Stimulated activated CD8-positive, alpha-beta memory T cell treated with anti-CD3 and anti-CD28 coated beads, Interleukin-4, amount 100 ng/mL, for 48 hours (primary cell): Measurements from ENCODE around the gene CNTN5.

Experiments
- DNase-seq: peaks from one replicate; pipeline ENCODE4 v3.0.0-alpha.2; 2020

The CNTN5 gene

GRCh38 chr11:99645934-99646333 is 625.2 kb downstream of the CNTN5 start:
- DNase-seq: no peak

DNA sequence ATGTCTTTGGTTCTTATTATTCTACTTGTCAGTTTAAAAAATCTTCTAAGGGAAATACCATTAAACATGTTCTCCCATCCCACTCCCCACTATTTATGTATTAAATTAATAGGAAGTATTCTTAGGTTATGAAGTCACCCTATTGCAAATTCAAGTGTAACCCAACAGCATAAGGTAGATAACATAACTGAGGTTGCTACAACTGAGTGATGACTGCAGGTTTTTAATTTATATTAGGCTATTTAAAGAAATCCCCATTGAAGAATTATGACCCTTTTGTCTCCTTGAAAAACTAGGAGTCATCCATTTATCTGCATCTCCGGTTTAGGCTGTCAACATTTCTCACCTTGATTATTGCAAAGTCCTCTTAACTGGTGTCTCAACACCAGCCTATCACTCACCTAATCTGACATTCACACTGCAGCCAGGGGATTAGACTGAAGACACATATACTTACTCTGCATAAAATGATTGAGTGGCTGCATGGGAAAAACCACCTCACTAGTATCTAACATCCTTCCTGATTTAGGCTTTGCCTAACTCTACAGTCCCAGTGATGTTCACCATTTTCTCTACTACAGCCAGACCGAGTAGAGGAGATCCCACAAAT is 649.4 kb downstream of the CNTN5 start:
- DNase-seq: no peak

DNA sequence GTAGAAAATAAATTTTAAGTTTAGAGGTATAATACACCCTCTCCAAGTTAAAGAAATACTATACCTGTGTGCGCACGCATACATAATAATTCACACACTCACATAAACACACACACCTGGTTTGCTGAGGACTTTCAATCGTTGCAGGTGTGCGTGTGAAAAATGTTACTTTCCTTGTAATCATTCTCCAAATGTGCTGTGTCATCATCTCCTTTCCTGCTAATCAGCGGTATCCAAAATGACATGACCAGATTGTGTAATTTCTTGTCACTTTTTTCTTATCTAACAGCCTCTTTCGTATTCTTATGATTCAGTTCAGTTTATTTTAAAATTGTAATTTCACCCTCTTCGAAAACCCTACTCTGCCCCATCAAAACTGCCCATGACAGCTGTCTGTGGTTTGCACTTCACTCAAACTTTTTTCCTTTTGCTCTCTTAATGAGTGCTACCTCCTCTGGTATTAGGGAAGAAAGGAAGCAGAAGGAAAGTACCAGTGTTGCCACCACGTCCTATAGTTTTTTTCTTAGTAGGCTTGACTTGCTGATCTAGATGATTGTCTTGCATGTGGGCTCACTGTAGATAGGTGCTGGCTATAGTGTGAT is 651.2 kb downstream of the CNTN5 start:
- DNase-seq: no peak

DNA sequence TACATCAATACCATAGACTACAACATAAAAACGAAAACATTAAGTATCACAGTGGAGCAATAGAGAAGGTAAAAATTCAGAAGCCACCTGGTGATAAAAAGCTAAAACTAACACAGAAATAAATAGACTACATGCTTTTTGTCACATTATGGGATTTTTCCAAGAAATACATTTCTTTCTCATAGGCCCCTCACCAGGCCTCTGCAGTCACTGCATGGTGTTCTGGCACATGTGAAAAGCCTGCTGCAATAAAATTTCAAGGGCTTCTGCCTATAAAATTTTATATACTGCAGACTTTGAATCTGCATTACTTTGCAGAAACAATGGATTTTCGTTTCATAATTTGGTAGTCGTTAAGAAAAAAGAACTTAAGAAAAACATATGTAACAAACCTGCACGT is 655.5 kb downstream of the CNTN5 start:
- DNase-seq: no peak

DNA sequence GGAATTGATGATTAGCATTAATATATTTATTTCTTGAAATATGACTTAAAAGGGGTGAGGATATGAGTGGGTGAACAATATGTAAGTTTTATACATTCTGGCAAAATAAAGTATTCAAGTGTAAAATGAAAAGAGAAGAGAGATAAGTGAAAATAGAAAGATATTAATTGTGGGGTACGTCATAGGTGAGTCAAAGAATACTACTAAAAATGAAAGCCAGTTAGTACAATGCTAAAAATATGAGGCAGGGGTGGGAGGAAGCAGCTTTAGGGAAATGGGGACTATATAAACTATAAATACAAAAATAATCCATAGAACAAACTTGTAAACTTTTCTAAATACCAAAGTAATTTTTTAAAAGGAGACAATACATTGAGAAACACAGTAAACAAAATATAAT is 661.4 kb downstream of the CNTN5 start:
- DNase-seq: no peak

GRCh38 chr11:99682646-99683045 is 661.9 kb downstream of the CNTN5 start:
- no peak for DNase-seq

DNA sequence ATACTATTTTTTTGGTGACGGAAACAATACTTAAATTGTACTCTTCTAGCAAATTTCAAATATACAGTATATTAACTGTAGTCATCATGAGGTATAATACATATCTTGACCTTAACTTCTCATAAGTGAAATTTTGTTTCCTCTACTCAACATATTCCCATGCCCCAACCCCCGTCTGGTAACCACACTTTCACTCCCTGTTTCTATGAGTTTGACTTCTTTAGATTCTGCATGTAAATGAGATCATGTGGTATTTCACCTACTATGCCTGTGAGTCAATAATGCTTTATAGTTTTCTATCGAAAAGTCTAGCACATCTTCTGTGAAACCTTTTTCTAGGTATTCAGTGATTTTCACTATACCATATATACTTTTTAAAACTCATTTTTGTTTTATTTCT is 663.2 kb downstream of the CNTN5 start:
- no peak for DNase-seq

DNA sequence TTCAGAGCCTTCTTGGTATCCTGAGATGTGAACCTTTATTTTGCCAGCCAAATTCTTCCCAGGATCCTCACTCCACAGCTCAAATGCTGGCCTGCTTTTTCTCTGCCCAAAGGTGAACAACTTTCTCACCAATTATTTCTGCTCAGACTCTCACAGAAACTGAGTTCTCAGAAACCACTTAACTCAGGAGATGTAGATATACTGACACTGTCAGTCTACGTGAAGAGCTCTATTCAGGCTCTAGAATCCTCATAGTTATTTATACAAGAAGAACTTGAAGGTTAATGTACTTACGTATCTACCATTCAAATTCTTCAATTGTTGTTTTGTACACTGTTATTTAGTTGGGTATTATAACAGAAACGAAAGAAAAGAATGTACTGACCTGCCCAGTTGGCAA is 666.1 kb downstream of the CNTN5 start:
- no peak for DNase-seq

DNA sequence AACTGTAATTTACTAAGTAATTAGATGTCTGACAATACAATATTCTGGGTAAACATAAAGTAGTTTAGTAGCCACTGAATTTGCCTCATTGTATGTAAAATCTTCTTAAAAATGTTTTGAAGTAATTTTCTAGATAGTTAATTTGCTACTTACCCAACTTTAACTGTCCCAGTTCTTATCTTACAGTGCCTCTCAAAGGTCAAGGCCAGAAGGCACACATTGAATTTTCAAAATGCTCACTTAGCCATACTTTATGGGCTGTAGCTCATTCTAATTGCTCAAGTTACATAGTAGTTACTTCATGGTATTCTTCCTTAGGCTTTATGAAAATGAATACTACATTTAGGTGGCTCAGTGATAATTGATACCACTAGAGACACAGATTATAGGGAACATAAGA is 666.6 kb downstream of the CNTN5 start:
- no peak for DNase-seq

DNA sequence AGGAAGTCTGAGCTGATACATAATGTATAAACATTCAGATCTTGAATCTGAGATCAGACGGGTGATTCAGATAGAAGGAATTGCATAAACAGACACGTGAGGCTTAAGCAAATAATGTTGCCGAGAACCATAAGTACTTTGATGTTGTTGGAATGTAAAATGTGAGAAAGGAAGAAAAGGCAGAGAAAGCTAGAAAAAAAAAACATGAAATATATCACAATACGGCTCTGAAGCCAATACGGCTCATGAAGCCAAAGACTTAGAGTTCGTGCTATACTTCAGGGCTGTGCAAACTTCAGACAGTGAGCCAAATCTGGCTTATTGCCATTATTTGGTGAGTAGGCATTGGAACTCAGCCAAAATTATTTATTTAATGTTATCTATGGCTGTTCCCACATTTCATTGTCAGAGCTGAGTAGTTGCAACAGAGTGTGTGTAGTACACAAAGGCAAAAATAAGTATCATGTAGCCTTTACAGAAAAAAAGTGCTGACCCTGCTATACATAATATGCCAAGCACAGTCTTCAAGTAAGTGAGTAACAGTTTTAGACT is 673.3 kb downstream of the CNTN5 start:
- no peak for DNase-seq

GRCh38 chr11:99695106-99695505 is 674.4 kb downstream of the CNTN5 start:
- no peak for DNase-seq

GRCh38 chr11:99706848-99707247 is 686.1 kb downstream of the CNTN5 start:
- DNase-seq: no peak

- DNase-seq: no peak
Measured at GRCh38 chr11:99708928-99709672, 688.4 kb downstream of the CNTN5 start.

DNA sequence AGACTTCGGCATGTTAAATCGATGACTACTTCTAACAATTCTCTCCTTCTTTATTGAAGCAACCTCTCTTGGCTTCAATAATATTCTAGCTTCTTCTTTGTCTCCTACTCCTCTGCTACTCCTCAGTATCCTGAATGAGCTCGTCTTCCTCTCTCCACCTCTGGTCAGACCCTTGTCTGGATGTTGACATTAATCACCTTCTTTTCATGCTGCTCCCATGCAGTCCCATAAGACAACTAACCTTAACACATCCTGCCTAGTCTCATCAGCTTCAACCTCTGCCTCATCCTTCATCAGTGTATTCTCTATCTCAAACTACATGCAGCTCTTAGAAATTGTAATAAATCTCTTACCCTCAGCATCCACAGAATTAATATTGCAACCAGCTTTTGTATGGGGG is 695.6 kb downstream of the CNTN5 start:
- DNase-seq: no peak

DNA sequence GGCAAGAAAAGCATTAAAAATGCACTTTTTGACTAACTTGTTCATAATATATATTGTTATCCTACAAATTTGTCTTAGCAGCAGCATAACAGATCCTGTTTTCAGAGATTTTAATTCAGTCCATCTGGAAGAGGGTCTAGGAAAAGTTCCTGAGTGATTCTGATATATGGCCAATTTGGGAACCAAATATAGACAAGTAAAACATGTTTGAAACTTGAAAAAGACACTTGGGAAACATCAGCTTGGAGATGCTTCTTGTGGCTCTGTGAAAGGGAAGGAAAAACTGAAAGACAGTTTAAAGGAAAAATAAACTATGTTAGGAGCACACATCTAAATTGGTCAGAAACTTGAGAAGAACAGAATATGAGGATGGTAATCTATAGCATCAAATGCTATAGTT is 697.5 kb downstream of the CNTN5 start:
- no peak for DNase-seq

DNA sequence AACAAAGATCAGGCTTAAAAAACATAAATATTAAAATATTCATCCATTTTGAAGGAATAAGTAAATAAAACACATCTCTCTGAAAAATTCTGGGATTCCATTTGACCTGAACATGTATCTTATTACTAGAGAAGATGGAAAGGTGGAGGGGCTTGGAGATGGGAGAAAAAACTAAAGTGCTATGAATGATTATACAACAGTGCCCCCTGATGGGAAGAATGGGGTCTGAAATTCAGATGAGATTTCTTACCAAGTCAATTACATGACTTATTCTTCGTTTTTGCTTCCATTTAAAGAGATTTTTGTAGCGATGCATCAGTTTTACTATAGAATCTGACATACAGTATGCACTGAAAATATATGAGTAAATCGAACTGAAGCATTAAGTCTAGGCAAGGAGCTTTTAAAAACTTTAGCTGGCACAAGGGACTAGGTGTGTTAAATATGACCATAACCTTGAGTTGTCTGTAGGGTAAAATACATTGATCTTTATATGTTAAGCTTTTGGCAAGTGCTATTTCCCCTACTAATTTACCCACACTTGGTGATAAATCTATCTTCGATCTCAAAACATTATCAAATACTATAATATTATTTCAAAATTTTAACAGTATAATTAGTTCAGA is 718.8 kb downstream of the CNTN5 start:
- no peak for DNase-seq

DNA sequence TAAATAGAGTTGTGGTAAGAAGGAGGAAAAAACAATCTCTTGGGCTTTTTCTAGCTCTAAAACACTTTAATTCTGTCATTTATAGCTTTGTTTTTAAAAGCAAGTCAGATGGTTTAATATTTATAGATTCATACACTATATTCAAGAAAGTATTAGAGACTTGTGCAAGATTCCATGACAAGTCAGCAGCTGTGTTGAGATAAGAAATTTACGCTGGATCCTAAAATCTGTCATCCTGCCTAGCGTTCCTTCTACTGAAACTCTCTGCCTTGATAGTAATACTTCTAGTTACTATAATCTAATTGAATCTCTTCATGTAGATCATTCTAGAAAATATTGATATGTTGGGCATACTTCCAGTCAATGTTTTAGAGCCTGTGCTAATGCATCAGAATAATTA is 721.8 kb downstream of the CNTN5 start:
- no peak for DNase-seq

DNA sequence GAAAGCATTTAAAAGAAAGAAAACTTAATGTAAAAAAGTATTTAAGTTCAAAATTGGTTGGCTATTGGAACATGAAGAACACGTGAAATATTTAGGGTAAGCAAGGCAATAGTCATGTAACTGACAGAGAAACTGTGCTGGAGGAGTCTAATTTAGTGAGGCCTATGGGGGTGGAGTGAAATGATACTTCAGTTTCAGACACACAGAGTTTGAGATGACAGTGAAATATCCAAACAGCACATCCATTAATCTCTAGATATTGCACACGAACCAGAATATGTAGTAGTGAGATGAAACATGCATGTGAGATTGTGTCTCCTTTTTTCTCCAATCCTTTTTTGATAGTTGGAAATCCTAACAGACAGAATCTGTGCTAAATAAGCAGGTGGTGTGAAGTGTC is 739.0 kb downstream of the CNTN5 start:
- DNase-seq: no peak

- no peak for DNase-seq
Measured at GRCh38 chr11:99766811-99767210, 746.1 kb downstream of the CNTN5 start.

DNA sequence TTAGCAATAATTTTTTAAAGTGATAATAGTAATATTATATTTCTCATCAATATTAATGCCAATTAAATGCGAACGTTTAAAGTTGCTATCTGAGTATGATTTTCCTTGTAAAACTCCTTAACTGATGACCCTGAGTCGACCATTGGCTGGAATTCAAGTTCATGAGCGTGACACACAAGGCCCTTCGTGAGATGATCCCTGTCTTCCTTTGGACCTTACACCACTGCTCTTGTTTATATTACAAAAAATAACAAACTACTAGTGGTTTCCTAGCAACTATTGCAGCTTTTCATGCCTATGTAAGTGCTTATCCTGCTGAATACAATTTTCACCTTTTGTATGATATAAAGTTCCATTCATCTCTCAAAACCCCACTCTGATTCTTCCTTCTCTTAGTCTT is 752.9 kb downstream of the CNTN5 start:
- DNase-seq: no peak

DNA sequence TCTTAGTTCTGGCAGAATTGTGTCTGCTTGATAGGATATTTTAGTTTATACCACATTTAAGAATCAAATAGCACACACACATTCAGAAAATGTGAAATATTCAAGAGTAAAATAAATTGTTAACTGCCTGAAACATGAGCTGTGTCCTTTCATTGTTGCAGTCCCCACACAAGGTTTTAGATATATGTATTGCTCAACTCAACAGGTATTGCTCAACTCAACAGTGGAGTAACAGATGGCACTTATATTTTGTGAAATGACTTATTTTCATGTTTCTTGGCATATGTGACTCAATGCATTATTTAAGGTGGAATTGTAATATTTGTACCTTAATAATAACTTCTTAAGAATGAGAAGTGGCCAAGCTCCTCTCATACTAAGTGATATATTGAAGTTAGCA is 760.3 kb downstream of the CNTN5 start:
- DNase-seq: no peak

GRCh38 chr11:99791354-99791753 is 770.6 kb downstream of the CNTN5 start:
- DNase-seq: no peak

DNA sequence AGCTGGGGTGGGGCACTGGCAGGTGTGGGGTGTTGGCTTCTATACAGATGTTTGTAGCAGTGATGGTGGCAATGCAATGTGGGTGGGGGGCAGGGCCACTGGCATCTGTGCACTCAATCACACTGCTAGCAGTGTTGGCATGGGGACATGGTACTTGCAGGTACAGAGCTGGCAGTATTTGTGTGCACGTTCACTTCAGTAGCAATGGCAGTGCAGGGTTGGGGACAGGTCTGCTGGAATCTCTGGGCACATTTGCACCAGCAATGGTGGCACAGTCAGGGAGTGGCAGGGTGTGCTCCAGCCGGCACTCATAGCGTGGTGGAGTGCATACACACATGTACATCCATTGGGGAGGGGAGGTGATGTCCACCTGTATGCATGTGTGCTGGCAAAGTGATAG is 775.2 kb downstream of the CNTN5 start:
- no peak for DNase-seq

DNA sequence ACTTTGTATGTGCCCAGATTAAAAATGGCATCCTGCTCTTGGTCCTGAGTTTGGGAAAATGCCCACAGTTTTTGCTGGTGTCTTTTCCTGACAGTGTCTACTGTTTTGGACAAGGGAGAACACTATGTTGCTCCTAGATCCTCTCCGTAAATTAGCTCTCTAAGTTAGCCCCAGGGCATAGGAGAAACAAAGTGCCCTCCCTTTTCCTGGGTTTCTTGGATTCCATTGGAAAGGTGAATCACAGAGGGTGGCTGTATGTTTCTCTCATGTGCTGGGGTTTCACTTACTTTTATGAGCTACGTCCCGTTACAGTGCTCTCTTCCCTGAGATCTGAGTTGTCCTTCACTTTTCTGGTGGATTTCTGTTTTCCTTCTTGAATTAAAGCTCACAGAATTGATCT is 782.8 kb downstream of the CNTN5 start:
- no peak for DNase-seq
